OCI-LY3 (cell line): ENCODE results near the gene ROBO1.

Experiments
- H2AFZ ChIP-seq: fragments of 200-600, 300-600 bp; shearing (Covaris generic); 2 replicates; pipeline ENCODE4 v1.6.0; 2014; ENCODE audit warnings: antibody characterized with exemption, low read depth, low read length
- H3K27ac ChIP-seq: fragments of 200-600, 300-600 bp; sonication (generic); 2 replicates; pipeline ENCODE4 v1.5.1; 2014; ENCODE audit warnings: mild to moderate bottlenecking, low read length, moderate library complexity, mixed read lengths
- H3K27me3 ChIP-seq: fragments of 200-600, 300-600 bp; sonication (generic); 2 replicates; pipeline ENCODE4 v1.6.1; 2014; ENCODE audit warnings: low read depth, low read length, mixed read lengths
- H3K36me3 ChIP-seq: fragments of 200-600, 300-600 bp; sonication (generic); replicated peaks from 2 replicates; pipeline ENCODE3; 2014; ENCODE audit warnings: low read depth, low read length, mixed read lengths
- H3K4me1 ChIP-seq: fragments of 300-600, 200-600 bp; sonication (generic); 2 replicates; pipeline ENCODE4 v1.6.1; 2014; ENCODE audit warnings: low read length, mixed read lengths
- H3K4me2 ChIP-seq: fragments of 200-600, 300-600 bp; sonication (generic); 2 replicates; pipeline ENCODE4 v1.6.1; 2014; ENCODE audit warnings: low read length, mixed read lengths
- H3K4me3 ChIP-seq: fragments of 300-600, 200-600 bp; sonication (generic); 2 replicates; pipeline ENCODE4 v1.5.1; 2014; ENCODE audit warnings: antibody characterized with exemption, mild to moderate bottlenecking, low read length, moderate library complexity
- H3K79me2 ChIP-seq: fragments of 300-600, 200-600 bp; shearing (Covaris generic); 2 replicates; pipeline ENCODE4 v1.6.1; 2014; ENCODE audit warnings: mild to moderate bottlenecking, low read length, mixed read lengths
- H3K9ac ChIP-seq: fragments of 300-600, 200-600 bp; shearing (Covaris generic); 2 replicates; pipeline ENCODE4 v1.6.0; 2014; ENCODE audit warnings: mild to moderate bottlenecking, low read length, moderate library complexity
- H3K9me3 ChIP-seq: fragments of 200-600, 300-600 bp; shearing (Covaris generic); 2 replicates; pipeline ENCODE4 v1.6.1; 2014; ENCODE audit warnings: low read length, mixed read lengths; ENCODE audit not compliant: insufficient read depth
- H4K20me1 ChIP-seq: fragments of 200-600, 300-600 bp; sonication (generic); 2 replicates; pipeline ENCODE4 v1.6.1; 2016; ENCODE audit warnings: low read length, mixed read lengths; ENCODE audit not compliant: insufficient read depth
- EZH2phosphoT487 ChIP-seq: fragments of 200-600 bp; shearing (Covaris generic); IDR thresholded peaks from 2 replicates; pipeline ENCODE4 v1.6.1; 2018; ENCODE audit warnings: antibody characterized with exemption, mixed run types, low read depth
- TF ChIP-seq, protein P1 (sequence below): fragments of 200-600, 300-600 bp; sonication (generic); IDR thresholded peaks from 2 replicates; pipeline ENCODE4 v1.5.1; 2014; ENCODE audit warnings: antibody characterized with exemption, low read length, low read depth

ROBO1 gene

GRCh38 chr3:78878011-78878410 lies 889.8 kb downstream of the ROBO1 start:
- Histone ChIP-seq H3K4me1 (peaks cover 11% of the 10 kb centered on the region), H4K20me1 (no peaks in the 10 kb centered on the region), H3K79me2 (no peaks in the 10 kb centered on the region), H3K4me3 (no peak overlapping the region), H3K36me3 (no peaks in the 10 kb centered on the region), H3K9ac (no peak overlapping the region), H3K4me2 (no peak overlapping the region), H2AFZ (no peak overlapping the region), H3K27ac (no peak overlapping the region), H3K9me3 (no peaks in the 10 kb centered on the region), H3K27me3 (no peaks in the 10 kb centered on the region)
- TF ChIP-seq, protein P1, sequence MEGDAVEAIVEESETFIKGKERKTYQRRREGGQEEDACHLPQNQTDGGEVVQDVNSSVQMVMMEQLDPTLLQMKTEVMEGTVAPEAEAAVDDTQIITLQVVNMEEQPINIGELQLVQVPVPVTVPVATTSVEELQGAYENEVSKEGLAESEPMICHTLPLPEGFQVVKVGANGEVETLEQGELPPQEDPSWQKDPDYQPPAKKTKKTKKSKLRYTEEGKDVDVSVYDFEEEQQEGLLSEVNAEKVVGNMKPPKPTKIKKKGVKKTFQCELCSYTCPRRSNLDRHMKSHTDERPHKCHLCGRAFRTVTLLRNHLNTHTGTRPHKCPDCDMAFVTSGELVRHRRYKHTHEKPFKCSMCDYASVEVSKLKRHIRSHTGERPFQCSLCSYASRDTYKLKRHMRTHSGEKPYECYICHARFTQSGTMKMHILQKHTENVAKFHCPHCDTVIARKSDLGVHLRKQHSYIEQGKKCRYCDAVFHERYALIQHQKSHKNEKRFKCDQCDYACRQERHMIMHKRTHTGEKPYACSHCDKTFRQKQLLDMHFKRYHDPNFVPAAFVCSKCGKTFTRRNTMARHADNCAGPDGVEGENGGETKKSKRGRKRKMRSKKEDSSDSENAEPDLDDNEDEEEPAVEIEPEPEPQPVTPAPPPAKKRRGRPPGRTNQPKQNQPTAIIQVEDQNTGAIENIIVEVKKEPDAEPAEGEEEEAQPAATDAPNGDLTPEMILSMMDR, result no peak
- TF ChIP-seq EZH2phosphoT487, result no peak

GRCh38 chr3:78875851-78876250 lies 891.9 kb downstream of the ROBO1 start:
- H3K4me2 ChIP-seq, result no peak overlapping the region
- no peaks in the 10 kb centered on the region for H3K27me3 ChIP-seq
- no peaks in the 10 kb centered on the region for H4K20me1 ChIP-seq
- no peak for TF ChIP-seq EZH2phosphoT487
- TF ChIP-seq, protein P1, result no peak
- H3K36me3 ChIP-seq, result no peaks in the 10 kb centered on the region
- no peak overlapping the region for H2AFZ ChIP-seq
- H3K4me3 ChIP-seq, result no peak overlapping the region
- no peak overlapping the region for H3K27ac ChIP-seq
- H3K4me1 ChIP-seq, result peaks cover 33% of the 10 kb centered on the region
- no peak overlapping the region for H3K9ac ChIP-seq
- H3K9me3 ChIP-seq, result no peaks in the 10 kb centered on the region
- no peaks in the 10 kb centered on the region for H3K79me2 ChIP-seq

GRCh38 chr3:78875436-78875835 lies 892.4 kb downstream of the ROBO1 start:
- TF ChIP-seq, protein P1, result no peak

DNA sequence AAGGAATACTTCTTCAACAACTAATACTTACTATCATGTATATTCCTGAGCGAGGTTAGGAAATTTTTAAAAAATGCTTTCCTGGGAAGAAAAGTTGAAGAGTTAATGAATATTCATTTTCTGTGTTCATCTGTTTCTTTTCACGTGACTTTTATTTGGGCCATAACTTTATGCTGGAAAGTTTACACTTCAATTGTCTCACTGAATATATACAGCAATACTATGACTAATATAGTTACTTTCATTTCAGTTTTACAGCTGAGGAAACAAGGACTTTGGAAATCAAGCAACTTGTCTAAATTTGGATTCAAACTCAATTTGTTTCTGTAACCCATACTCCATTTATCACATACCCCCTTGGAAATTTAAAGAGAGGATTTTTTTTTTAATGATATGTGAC lies 894.2 kb downstream of the ROBO1 start:
- H3K79me2 ChIP-seq, result no peaks in the 10 kb centered on the region
- TF ChIP-seq, protein P1, result no peak
- TF ChIP-seq EZH2phosphoT487, result no peak
- no peak overlapping the region for H2AFZ ChIP-seq
- H3K4me3 ChIP-seq, result no peak overlapping the region
- H3K27ac ChIP-seq, result no peak overlapping the region
- no peaks in the 10 kb centered on the region for H4K20me1 ChIP-seq
- peak overlapping the region; percentile 66 for H3K4me2 ChIP-seq
- no peaks in the 10 kb centered on the region for H3K36me3 ChIP-seq
- peaks cover 35% of the 10 kb centered on the region for H3K4me1 ChIP-seq
- H3K9me3 ChIP-seq, result no peaks in the 10 kb centered on the region
- peaks cover 10% of the 10 kb centered on the region for H3K27me3 ChIP-seq
- H3K9ac ChIP-seq, result no peak overlapping the region

More at GRCh38 chr3:78875436-78875835, 892.4 kb downstream of the ROBO1 start:
- H3K36me3 ChIP-seq, result no peaks in the 10 kb centered on the region
- H3K4me1 ChIP-seq, result peaks cover 35% of the 10 kb centered on the region
- no peak overlapping the region for H3K27ac ChIP-seq
- no peak overlapping the region for H3K9ac ChIP-seq
- peaks cover 3% of the 10 kb centered on the region for H3K27me3 ChIP-seq
- no peaks in the 10 kb centered on the region for H3K9me3 ChIP-seq
- no peak overlapping the region for H3K4me2 ChIP-seq
- H3K79me2 ChIP-seq, result no peaks in the 10 kb centered on the region
- no peaks in the 10 kb centered on the region for H4K20me1 ChIP-seq
- no peak overlapping the region for H2AFZ ChIP-seq
- H3K4me3 ChIP-seq, result no peak overlapping the region
